Tibial nerve (tissue), 3 donors: ENCODE results near the gene EBF4.

Experiments
- POLR2A ChIP-seq, 2 donors: fragments of 450-650 bp; IDR thresholded peaks; one replicate each; pipeline ENCODE4 v1.6.1; 2017; ENCODE audit warnings: antibody characterized with exemption in 2 of 2, mild to moderate bottlenecking in 2 of 2, moderate library complexity in 2 of 2
- TF ChIP-seq, protein P1 (sequence below), 5 experiments: fragments of 200-600 bp in 3 of 5; fragments of 450-650 bp in 2 of 5; sonication (generic) in 3 of 5; IDR thresholded peaks; one replicate each; pipeline ENCODE4 v1.5.1; 2016 to 2019; ENCODE audit warnings: antibody characterized with exemption in 5 of 5, mild to moderate bottlenecking in 3 of 5, moderate library complexity in 2 of 5

DNA sequence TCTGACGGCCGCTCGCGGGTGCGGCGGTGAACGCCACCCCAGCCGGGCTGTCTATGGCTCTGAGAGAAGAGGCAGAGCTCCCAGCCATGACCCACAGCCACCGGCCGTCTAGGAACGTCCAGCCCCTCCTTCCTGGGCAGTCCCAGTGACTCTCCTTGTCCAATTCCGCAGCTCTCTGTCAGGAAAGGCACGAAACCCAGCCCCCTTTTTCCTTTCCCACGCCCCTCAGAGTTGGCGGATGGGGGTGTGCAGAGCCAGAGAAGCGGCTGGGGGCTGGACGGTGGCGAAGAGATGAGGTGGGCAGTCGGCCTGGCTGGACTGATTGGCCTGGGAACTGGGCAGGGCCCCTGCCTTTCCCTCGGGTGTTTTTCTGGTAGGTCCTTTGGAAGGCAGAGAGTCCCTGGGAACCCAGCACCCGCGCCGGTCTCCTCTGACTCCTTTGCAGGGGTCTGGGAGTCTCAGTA, 1.5 kb downstream of the EBF4 start:
- TF ChIP-seq, protein P1, sequence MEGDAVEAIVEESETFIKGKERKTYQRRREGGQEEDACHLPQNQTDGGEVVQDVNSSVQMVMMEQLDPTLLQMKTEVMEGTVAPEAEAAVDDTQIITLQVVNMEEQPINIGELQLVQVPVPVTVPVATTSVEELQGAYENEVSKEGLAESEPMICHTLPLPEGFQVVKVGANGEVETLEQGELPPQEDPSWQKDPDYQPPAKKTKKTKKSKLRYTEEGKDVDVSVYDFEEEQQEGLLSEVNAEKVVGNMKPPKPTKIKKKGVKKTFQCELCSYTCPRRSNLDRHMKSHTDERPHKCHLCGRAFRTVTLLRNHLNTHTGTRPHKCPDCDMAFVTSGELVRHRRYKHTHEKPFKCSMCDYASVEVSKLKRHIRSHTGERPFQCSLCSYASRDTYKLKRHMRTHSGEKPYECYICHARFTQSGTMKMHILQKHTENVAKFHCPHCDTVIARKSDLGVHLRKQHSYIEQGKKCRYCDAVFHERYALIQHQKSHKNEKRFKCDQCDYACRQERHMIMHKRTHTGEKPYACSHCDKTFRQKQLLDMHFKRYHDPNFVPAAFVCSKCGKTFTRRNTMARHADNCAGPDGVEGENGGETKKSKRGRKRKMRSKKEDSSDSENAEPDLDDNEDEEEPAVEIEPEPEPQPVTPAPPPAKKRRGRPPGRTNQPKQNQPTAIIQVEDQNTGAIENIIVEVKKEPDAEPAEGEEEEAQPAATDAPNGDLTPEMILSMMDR (IDR thresholded peaks at IDR 0.05): no peak
- no peak for TF ChIP-seq POLR2A (IDR thresholded peaks at IDR 0.05)
